Effector memory CD8-positive, alpha-beta T cell (primary cell): ENCODE results near the gene HSBP1.

Experiments used
- ATAC-seq: fragments of 150-1000 bp; cut with Tn5 transposase; replicated peaks from 2 replicates; pipeline ENCODE4 v1.10.0; 2021; ENCODE audit warnings: mild to moderate bottlenecking, moderate library complexity
- DNase-seq, 3 experiments: peaks; one replicate each; pipeline ENCODE4 v3.0.0; 2021
- H3K27ac Mint-ChIP-seq, 2 donors: one replicate each; pipeline ENCODE4 v1.8.0; 2022; ENCODE audit warnings: mild to moderate bottlenecking in 2 of 2, mixed read lengths in 2 of 2, moderate library complexity in 2 of 2
- H3K27me3 Mint-ChIP-seq, 2 donors: one replicate each; pipeline ENCODE4 v1.8.0; 2022; ENCODE audit warnings: mixed read lengths in 2 of 2
- H3K36me3 Mint-ChIP-seq: one replicate; pipeline ENCODE4 v1.8.0; 2022; ENCODE audit warnings: mild to moderate bottlenecking, moderate library complexity, mixed read lengths; ENCODE audit not compliant: insufficient read depth
- H3K4me1 Mint-ChIP-seq, 2 donors: one replicate each; pipeline ENCODE4 v1.8.0; 2022; ENCODE audit warnings: low read depth in 2 of 2, mixed read lengths in 2 of 2
- H3K4me3 Mint-ChIP-seq, 2 donors: one replicate each; pipeline ENCODE4 v1.8.0; 2022; ENCODE audit warnings: mild to moderate bottlenecking in 2 of 2, mixed read lengths in 2 of 2, moderate library complexity in 2 of 2
- H3K9me3 Mint-ChIP-seq, 2 donors: one replicate each; pipeline ENCODE4 v1.8.0; 2022; ENCODE audit warnings: mixed read lengths in 2 of 2

The HSBP1 gene

GRCh38 chr16:83791916-83792315 lies 15.9 kb upstream of the HSBP1 start:
- Mint-ChIP-seq H3K4me1 (peaks cover 2 to 4% of the 10 kb centered on the region in 2 donors), H3K4me3 (no peak overlapping the region), H3K9me3 (no peaks in the 10 kb centered on the region), H3K27ac (no peak overlapping the region), H3K27me3 (peaks cover 45 to 60% of the 10 kb centered on the region in 2 donors), H3K36me3 (no peaks in the 10 kb centered on the region)
- DNase-seq (no peak), ATAC-seq (no peak)

GRCh38 chr16:83792391-83792790 lies 15.4 kb upstream of the HSBP1 start:
- H3K4me3 Mint-ChIP-seq, result no peak overlapping the region
- no peak for DNase-seq
- no peaks in the 10 kb centered on the region for H3K36me3 Mint-ChIP-seq
- H3K27ac Mint-ChIP-seq, result no peak overlapping the region
- H3K27me3 Mint-ChIP-seq, result peaks cover 45 to 60% of the 10 kb centered on the region in 2 donors
- H3K9me3 Mint-ChIP-seq, result no peaks in the 10 kb centered on the region
- ATAC-seq, result no peak
- peaks cover 2 to 4% of the 10 kb centered on the region in 2 donors for H3K4me1 Mint-ChIP-seq

DNA sequence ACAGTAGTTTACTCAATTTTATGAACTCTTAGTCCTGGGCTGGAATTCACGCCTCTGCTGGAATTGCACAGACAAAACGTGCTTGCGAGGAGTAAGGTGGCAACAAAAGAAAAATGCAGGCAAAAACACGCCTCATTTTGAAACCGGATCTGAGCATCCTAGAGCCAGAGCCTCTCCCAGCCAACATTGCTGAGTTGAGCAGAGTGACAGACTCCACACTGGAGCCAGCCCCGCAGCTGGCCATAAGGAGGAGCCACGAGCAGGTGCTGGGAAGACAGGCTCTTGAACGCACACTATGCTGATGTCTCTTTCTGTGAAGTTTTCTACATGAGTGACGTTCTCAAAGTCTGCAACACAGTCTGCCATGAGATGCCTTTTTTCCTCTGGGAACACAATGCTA lies 14.6 kb upstream of the HSBP1 start:
- peaks cover 45 to 56% of the 10 kb centered on the region in 2 donors for H3K27me3 Mint-ChIP-seq
- H3K9me3 Mint-ChIP-seq, result no peaks in the 10 kb centered on the region
- H3K36me3 Mint-ChIP-seq, result no peaks in the 10 kb centered on the region
- H3K4me3 Mint-ChIP-seq, result no peak overlapping the region
- no peak for ATAC-seq
- no peak overlapping the region for H3K27ac Mint-ChIP-seq
- no peak for DNase-seq
- peaks cover 2 to 4% of the 10 kb centered on the region in 2 donors for H3K4me1 Mint-ChIP-seq

DNA sequence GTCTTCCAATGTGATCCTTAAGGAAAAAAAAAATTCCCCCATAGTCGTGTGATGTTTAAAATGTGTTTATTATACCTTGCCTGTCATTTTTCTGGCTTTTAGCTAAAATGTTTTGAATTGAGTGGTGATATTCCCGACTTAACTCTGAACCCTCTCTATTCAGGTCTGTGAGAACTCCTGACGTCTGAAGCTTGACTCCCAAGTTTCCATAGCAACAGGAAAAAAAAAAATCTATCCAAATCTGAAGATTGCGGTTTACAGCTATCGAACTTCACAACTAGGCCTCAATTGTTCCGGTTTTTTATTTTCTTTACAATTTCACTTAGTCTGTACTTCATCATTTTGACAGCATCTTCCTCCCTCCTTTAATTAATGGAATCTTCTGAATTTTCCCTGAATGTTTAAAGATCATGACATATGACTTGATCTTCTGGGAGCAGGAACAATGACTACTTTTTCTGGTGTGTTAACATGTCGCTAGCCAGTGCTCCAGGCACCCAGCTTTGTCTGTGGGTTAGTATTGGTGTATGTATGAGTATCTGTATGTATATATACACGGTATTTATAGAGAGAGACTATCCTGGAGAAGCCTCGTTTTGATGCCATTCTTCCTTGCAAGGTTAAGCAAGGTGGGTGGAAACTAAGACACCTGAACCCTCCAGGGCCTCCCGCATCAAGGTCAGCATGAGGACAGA lies 12.8 kb upstream of the HSBP1 start:
- no peak overlapping the region for H3K27ac Mint-ChIP-seq
- H3K27me3 Mint-ChIP-seq, result peaks cover 57 to 64% of the 10 kb centered on the region in 2 donors
- H3K36me3 Mint-ChIP-seq, result no peaks in the 10 kb centered on the region
- H3K9me3 Mint-ChIP-seq, result no peaks in the 10 kb centered on the region
- ATAC-seq, result no peak
- peaks cover 2 to 4% of the 10 kb centered on the region in 2 donors for H3K4me1 Mint-ChIP-seq
- no peak overlapping the region for H3K4me3 Mint-ChIP-seq
- DNase-seq, result no peak

- DNase-seq, result no peak
- Mint-ChIP-seq H3K27me3 (peaks cover 61 to 72% of the 10 kb centered on the region in 2 donors), H3K9me3 (no peaks in the 10 kb centered on the region), H3K27ac (no peak overlapping the region), H3K4me1 (peaks cover 2 to 4% of the 10 kb centered on the region in 2 donors), H3K36me3 (no peaks in the 10 kb centered on the region), H3K4me3 (no peak overlapping the region)
- ATAC-seq, result no peak
Observed at GRCh38 chr16:83797013-83797412, 10.8 kb upstream of the HSBP1 start.

DNA sequence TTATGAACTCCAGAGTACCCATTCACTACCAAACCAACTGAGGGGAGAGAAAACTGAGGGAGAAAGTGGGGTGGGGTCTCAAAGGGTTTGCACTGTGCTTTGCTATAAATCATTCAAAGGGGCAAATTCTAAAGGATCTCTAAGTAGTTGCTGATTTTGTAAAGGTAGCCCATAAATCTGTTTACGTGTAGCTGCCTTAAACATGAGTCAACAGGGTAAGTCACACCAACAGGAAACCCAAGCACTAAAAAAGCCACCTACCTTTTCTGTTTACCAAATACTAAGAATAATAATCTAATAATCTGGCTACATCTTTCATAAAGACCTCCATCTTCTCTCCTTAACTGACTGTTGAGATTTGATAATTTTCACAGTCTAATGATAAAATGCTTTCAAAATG lies 8.4 kb upstream of the HSBP1 start:
- Mint-ChIP-seq H3K4me3 (no peak overlapping the region), H3K9me3 (no peaks in the 10 kb centered on the region), H3K4me1 (no peaks in the 10 kb centered on the region), H3K27me3 (peaks cover 51 to 60% of the 10 kb centered on the region in 2 donors), H3K36me3 (no peaks in the 10 kb centered on the region), H3K27ac (no peak overlapping the region)
- DNase-seq (no peak), ATAC-seq (no peak)

GRCh38 chr16:83802135-83802534 lies 5.6 kb upstream of the HSBP1 start:
- H3K27ac Mint-ChIP-seq, result no peak overlapping the region

DNA sequence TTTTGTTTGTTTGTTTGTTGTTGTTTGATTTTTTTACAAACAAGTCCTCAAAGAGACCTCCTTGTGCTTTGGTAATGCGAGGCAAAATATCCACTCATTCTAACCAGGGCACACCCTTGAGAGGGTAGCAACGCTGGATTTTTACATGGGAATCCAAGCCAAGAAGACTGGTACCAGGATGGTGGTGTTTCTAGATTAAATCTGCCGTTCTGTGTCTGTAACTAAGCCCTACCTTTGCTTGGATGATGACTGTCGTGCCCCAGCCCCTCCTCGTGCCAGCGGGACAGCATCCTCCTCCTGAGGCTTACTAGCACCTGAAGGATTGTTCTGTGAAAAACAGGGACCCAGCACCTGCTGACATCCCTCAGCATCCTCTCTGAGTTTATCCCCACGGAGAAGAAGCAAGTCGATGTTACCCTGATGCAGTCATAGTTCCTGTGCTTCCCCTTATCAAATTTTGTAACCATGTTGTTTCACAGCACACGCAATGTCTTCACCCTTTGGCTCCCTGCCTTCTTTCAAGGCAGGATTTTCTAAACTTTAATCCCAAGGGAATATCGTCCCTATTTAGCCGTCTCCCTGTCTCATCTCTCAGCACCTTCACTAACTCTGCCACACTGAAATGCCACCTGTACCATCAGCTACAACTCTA lies 5.1 kb upstream of the HSBP1 start:
- no peaks in the 10 kb centered on the region for H3K9me3 Mint-ChIP-seq
- DNase-seq (no peak), ATAC-seq (no peak)
- H3K27ac Mint-ChIP-seq, result no peak overlapping the region
- H3K36me3 Mint-ChIP-seq, result no peaks in the 10 kb centered on the region
- peaks cover 6 to 7% of the 10 kb centered on the region in 2 donors for H3K4me1 Mint-ChIP-seq
- H3K27me3 Mint-ChIP-seq, result peaks cover 32 to 37% of the 10 kb centered on the region in 2 donors
- no peak overlapping the region for H3K4me3 Mint-ChIP-seq

More at GRCh38 chr16:83802135-83802534, 5.6 kb upstream of the HSBP1 start:
- peak; percentile 33 for ATAC-seq
- H3K9me3 Mint-ChIP-seq, result no peaks in the 10 kb centered on the region
- no peaks in the 10 kb centered on the region for H3K36me3 Mint-ChIP-seq
- no peak overlapping the region for H3K4me3 Mint-ChIP-seq
- peaks cover 35 to 39% of the 10 kb centered on the region in 2 donors for H3K27me3 Mint-ChIP-seq
- H3K4me1 Mint-ChIP-seq, result peaks cover 3 to 6% of the 10 kb centered on the region in 2 donors
- no peak for DNase-seq

DNA sequence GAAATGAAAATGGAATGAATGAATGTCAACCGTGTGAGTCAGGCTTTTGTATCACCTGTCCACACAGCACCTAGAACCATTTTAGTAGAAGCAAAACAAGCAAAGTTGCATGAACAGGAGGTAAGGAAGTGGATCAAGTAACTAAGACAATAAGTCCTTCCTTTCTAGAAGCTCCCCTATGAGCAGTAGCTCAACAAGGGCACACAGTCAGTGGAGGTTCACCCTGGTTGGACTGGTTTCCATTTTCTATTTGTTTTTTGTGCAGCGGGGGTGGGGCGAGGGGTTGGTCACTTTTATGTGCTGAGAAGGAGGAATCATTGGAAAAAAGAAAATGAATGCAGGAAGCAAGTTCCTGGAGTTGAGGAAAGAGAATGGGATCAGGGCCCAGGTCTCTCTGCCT lies 4.0 kb upstream of the HSBP1 start:
- H3K27ac Mint-ChIP-seq, result no peak overlapping the region
- H3K27me3 Mint-ChIP-seq, result peaks cover 23 to 26% of the 10 kb centered on the region in 2 donors
- H3K9me3 Mint-ChIP-seq, result no peaks in the 10 kb centered on the region
- no peak for ATAC-seq
- H3K4me3 Mint-ChIP-seq, result no peak overlapping the region
- no peak for DNase-seq
- H3K4me1 Mint-ChIP-seq, result peaks cover 13 to 14% of the 10 kb centered on the region in 2 donors
- H3K36me3 Mint-ChIP-seq, result peaks cover 5% of the 10 kb centered on the region

DNA sequence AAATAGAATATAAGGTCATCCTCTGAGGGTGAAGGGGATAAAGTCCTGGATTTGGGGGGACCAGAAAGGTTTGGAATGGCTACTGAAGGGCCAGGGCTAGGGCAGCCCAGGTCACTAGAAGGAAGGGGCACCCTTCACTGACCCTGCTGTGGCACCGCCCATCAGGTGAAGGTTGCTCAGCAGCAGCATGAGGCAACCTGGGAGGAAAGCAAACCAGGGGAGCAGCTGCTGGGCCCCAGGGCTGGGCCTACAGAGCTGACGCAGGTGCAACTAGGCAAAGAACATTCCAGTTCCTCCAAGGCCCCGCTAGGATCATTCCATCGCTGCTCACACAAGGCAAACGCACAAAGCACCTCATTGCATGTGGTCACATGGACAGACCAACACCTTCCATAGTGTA lies 3.4 kb upstream of the HSBP1 start:
- Mint-ChIP-seq H3K36me3 (peaks cover 9% of the 10 kb centered on the region), H3K4me3 (no peak overlapping the region), H3K27me3 (peaks cover 20 to 22% of the 10 kb centered on the region in 2 donors), H3K4me1 (peaks cover 18 to 20% of the 10 kb centered on the region in 2 donors), H3K9me3 (no peaks in the 10 kb centered on the region), H3K27ac (no peak overlapping the region)
- DNase-seq (no peak), ATAC-seq (no peak)

- H3K4me3 Mint-ChIP-seq, result peak overlapping the region in 1 of 2 donors; percentile 5
- peaks cover 24% of the 10 kb centered on the region for H3K36me3 Mint-ChIP-seq
- peaks cover 18 to 23% of the 10 kb centered on the region in 2 donors for H3K4me1 Mint-ChIP-seq
- no peak overlapping the region for H3K27ac Mint-ChIP-seq
- no peak for ATAC-seq
- peaks cover 8 to 13% of the 10 kb centered on the region in 2 donors for H3K27me3 Mint-ChIP-seq
- no peaks in the 10 kb centered on the region for H3K9me3 Mint-ChIP-seq
- DNase-seq, result no peak
Observed at GRCh38 chr16:83806036-83806435, 1.7 kb upstream of the HSBP1 start.

DNA sequence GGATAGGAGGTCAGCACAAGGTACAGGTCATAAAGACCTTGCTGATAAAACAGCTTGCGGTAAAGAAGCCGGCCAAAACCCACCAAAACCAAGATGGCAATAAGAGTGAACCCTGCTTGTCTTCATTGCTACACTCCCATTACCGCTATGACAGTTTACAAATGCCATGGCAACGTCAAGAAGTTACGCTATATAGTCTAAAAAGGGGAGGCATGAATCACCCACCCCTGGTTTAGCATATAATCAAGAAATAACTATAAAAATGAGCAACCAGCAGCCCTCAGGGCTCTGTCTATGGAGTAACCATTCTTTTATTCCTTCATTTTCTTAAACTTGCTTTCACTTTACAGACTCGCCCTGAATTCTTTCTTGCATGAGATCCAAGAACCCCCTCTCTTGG lies 1.0 kb upstream of the HSBP1 start:
- H3K4me3 Mint-ChIP-seq, result peak overlapping the region in 1 of 2 donors; percentile 96
- no peak for ATAC-seq

DNA sequence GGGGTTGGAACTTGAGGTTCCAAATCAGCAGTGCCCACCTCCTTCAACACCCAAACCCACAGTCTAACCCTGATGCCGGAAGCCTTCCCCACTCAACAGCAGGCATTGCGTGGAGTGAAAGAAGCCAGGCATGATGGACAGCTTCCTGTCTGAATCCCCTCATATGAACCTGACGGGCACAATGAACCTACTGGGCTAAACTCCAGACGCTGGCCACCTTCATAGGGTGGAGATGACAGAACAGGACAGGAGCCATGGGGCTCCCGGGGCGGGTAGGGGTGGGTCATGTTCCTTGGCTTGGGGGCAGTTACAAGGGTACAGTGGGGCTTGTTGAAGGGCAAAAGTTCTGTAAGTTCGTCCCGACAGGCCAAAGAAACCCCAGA lies 460 bp upstream of the HSBP1 start:
- peak overlapping the region; percentile 96 to 98 for H3K4me3 Mint-ChIP-seq
- H3K27me3 Mint-ChIP-seq, result peaks cover 0 to 2% of the 10 kb centered on the region in 2 donors
- peak overlapping the region; percentile 91 to 95 for H3K27ac Mint-ChIP-seq
- peaks cover 34% of the 10 kb centered on the region for H3K36me3 Mint-ChIP-seq
- ATAC-seq, result no peak
- no peaks in the 10 kb centered on the region for H3K9me3 Mint-ChIP-seq
- no peak for DNase-seq
- H3K4me1 Mint-ChIP-seq, result peaks cover 18 to 24% of the 10 kb centered on the region in 2 donors

More for the DNA sequence above, 1.0 kb upstream of the HSBP1 start:
- H3K27me3 Mint-ChIP-seq, result peaks cover 1 to 6% of the 10 kb centered on the region in 2 donors
- H3K36me3 Mint-ChIP-seq, result peaks cover 29% of the 10 kb centered on the region
- no peak for DNase-seq
- H3K4me1 Mint-ChIP-seq, result peaks cover 18 to 24% of the 10 kb centered on the region in 2 donors
- H3K9me3 Mint-ChIP-seq, result no peaks in the 10 kb centered on the region
- peak overlapping the region in 1 of 2 donors; percentile 38 for H3K27ac Mint-ChIP-seq

DNA sequence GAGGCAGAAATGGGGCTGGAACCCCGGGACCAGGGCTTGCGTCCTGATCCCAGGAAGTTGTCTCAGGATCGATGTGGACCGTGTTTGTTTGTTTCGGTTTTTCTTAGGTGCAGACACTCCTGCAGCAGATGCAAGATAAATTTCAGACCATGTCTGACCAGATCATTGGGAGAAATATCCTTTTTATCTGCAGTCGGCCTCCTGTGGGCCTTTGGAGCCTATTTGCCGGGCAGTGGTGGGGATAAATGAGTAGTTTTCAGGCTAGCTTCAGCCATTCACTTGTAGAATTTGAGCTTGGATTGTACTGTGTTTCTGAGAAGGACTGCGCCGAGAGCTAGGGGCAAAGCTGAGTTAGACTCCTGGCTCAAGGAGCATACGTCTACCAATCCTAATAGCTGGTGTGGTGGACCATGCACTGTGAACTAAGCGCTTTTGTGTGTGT lies 816 bp downstream of the HSBP1 start:
- DNase-seq (no peak), ATAC-seq (no peak)
- peak overlapping the region; percentile 96 to 98 for H3K4me3 Mint-ChIP-seq
- H3K4me1 Mint-ChIP-seq, result peaks cover 18 to 28% of the 10 kb centered on the region in 2 donors
- peak overlapping the region; percentile 91 to 95 for H3K27ac Mint-ChIP-seq
- peaks cover 38% of the 10 kb centered on the region for H3K36me3 Mint-ChIP-seq
- no peaks in the 10 kb centered on the region for H3K9me3 Mint-ChIP-seq
- no peaks in the 10 kb centered on the region for H3K27me3 Mint-ChIP-seq
